NCI-H345 (cell line): Measurements from ENCODE around the gene TREM2.

ENCODE experiments used
- DNase-seq: peaks from one replicate; lab custom pipeline; 2025; lab: John Stamatoyannopoulos, UW

TREM2 gene

GRCh38 chr6:41182069-41183034 is 19.4 kb upstream of the TREM2 start:
- peak; percentile 53 for DNase-seq

DNA sequence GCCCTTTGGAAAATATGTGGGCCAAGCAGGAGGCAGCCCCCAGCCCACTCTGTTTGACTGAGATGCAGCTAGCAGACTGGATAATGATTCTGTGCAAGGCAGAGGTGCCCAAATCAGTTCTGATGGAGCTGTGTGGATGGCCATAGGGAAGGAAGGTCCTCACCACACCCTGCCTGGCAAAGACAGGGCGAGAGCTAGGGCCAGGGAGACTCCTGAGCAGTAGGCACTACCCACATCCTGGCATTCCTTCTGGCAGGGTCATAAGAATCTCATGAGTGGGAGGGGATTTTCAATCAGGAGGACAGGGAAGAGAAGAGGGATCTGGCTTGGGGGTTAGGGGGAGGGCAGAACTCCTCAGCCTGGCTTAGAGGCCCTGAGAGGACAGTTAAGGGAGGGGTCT is 18.6 kb upstream of the TREM2 start:
- no peak for DNase-seq

DNA sequence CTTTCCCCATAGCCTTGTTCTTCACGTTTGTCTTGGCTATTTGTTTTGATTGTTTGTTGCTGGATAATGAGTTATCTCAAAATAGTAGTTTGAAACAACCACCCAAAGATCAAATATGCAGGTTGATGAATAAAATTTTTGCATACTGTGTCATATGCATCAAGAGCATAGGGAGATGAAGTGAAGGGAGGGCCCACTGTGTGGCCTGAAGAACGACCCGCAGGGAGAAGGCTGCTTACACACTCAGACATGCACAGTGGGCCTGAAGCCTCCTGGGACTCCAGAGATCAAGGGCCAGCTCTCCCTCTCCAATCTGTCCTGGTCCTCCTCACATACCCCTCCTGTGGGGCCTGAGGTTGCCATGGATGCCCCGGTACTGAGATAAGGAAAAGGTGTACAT is 16.2 kb upstream of the TREM2 start:
- DNase-seq = no peak

GRCh38 chr6:41177695-41178094 is 14.8 kb upstream of the TREM2 start:
- DNase-seq = no peak

DNA sequence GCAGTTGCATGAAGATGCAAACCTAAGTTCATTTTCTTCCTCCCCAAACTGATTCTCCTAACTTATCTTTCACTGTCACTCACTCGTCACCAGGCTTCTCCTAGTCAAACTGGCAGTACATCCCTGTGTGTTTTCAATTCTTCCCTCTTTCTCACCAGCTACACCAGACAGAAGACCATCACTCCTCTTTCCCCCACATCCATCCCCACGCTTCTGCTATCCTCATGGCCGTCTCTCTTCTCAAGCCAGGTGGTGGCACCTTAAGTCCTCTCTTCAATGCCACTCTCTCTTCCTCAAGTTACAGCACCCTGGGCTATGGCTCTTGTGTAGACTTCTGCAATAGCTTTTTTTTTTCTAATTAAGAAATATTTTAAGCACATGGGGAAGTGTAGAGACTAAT is 14.4 kb upstream of the TREM2 start:
- DNase-seq = no peak

- DNase-seq = no peak
These were observed 13.3 kb upstream of the TREM2 start for GRCh38 chr6:41176189-41176588.

DNA sequence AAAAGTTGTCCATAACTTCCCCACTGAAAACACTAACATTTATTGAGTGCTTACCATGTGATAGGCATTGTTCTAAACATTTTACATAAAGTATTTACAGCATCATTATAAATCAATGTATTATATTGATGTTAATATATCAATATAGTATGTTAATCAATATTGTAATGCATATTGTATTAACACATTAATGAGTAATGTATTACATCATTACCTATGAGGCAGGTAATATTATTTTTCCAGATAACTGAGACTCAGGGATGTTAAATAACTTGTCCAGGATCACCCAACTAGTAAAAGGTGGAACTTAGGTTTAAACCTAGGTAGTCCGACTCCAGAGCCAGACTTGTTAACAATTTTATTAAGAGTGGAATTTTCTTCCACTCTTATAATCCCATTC is 12.2 kb upstream of the TREM2 start:
- DNase-seq = no peak

DNA sequence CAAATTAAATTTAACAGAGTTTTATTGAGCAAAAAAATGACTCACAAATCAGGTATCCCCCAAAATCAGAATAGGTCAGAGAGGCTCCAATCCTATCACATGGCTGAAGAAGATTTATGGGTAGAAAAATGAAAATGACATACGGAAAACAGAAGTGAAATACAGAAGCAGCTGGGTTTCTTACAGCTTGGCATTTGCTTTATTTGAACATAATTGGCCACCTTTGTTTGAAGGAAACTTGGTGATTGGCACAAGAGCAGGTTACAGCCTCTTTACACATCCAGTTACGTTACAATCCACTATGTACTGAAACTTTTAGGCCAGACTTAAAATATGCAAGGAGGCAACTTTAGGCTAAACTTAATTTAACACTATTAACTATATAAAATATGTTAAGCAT is 11.7 kb upstream of the TREM2 start:
- DNase-seq = no peak

GRCh38 chr6:41171908-41172307 is 9.0 kb upstream of the TREM2 start:
- no peak for DNase-seq

DNA sequence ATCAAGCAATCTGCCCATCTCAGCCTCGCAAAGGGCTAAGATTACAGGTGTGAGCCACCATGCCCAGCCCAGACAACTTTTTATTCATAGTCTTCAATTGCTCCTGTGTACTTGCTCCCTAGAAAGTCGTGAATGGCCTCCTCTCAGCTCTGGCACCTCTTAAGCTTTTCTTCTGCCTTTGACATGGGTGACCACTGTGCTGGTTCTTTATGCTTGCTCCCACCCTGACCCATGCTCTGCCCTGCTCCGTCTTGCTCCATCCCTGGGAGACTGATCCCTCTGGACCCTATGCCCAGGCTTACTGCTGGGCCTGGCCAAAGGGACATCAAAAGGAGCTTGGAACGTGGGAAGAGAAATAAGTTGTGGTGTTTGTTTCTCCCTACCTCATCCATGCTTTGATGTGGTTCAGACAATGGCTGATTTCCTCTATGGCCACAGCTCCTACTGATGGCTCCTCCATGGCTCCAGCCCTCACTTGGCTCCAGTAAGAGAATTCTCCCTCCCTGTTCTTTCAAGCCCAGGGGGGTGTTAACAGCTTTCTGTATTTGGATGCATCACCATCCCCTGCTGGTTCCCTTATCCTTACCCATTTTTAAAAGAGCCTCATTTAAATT is 7.7 kb upstream of the TREM2 start:
- no peak for DNase-seq

GRCh38 chr6:41167173-41167963 is 4.5 kb upstream of the TREM2 start:
- no peak for DNase-seq

DNA sequence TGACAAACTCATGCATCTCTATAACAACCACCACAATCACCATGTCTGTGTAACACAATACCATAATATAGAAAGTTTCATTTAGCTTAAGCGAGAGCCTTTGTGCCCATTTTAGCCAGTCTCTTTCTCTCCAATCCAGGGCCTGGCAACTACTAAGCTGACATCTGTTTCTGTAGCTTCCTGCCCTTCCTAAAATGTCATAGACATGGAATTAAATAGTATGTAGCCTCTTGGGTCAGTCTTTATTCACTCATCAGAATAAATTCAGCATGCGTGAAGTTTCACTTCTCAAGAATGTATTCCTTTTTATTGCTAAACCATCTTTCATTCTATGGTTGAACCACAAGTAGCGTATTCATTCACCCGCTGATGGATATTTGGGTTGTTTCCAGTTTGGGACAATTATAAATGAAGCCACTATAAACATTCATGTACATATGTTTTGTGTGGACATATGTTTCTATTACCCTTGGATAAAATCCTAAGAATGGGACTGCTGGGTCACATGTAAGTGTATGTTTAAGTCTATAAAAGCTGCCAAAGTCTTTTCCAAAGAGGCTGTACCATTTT is 1.7 kb upstream of the TREM2 start:
- no peak for DNase-seq

- DNase-seq = no peak
These were observed 452 bp upstream of the TREM2 start for GRCh38 chr6:41163419-41163717.

- no peak for DNase-seq
These were observed 914 bp downstream of the TREM2 start for GRCh38 chr6:41161851-41162552.

- no peak for DNase-seq
These were observed 1.5 kb downstream of the TREM2 start for GRCh38 chr6:41161380-41161779.

DNA sequence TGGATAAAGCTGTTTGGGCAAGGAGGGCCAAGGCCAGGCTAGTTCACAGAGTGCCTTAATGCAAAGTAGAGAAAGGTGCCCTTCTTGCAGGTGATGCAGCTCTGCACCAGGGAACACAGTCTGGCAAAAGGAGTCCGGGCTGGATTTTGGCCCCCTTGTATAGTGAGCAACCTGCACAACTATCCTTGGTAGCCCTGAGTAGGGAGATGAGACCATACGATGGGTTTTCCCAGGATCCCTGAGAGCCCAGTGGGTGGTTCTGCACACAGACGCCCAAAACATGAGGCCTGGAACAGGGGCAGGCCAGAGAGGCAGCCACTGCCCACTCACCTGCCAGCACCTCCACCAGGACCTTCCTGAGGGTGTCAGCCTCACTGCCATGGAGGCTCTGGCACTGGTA is 2.0 kb downstream of the TREM2 start:
- no peak for DNase-seq

GRCh38 chr6:41159415-41160082 is 3.4 kb downstream of the TREM2 start:
- DNase-seq = peak; percentile 91

DNA sequence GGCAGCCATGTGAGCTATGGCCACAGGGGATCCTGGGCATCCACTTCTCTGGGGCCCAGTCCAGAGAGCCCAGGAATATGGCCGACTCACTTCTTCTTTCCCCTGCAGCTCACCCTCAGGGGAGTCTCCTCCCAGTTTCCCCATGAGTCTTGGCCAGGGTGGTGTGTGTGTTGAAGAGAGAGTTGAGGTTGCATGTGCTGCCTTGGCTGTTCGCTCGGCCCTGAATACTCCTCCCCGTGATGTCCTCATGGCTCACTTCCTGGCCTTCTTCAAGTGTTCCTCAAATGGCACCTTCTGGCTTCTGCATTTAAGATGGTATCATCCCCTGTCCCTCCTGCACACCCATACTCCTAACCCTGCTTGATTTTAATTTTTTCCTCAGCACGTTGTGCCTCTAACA is 5.6 kb downstream of the TREM2 start:
- DNase-seq = no peak

DNA sequence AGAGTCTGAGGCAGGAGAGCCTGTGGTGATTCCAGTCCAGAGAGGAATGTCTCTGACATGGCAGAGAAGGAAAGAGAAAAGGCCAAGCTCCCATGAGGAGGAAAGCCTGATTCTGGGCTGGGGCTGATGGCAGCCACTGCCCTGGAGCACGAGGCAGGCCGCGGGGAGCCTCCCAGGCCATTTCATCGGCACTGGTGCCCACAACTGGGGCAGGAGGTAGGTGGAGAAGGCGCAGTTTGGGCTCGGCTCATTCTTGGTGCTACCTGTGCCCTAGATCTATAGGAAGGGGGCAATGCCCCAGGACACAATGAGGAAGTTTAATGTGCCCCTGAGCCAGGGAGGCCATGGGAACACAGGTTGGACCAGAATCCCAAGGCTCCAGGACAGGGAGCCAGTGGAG is 6.1 kb downstream of the TREM2 start:
- DNase-seq = no peak

- no peak for DNase-seq
These were observed 6.9 kb downstream of the TREM2 start for GRCh38 chr6:41156001-41156400.

DNA sequence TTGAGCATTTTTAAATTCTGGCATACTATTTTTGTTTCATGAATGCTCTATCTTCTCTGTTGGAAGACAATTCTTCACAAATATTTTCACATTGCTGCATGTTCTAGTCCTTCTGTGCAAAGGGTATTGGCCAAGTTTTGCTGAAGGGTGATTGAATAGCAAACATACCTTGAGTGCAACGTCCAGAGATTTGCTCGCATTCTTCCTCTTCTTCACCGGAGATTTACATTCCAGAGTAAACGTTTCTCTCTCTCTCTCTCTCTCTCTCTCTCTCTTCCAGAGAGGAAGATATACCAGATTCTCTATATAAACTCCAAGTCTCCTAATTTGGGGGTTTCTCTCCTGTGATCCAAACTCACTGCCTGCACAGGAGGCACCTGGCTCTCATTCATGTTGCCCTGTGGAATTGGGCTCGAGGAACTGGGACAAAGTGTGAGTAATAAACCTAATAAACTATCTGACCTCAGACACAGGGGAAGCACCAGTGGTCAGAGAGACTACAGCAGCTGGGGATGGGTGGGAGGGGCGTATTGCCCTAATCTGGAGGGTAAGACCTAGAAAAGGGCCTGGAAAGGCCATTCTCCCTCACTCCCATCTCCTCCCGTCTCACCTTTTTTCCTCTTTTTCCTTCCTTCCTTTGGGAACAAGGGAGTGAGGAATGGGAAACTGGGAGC is 7.6 kb downstream of the TREM2 start:
- no peak for DNase-seq
